OCI-LY7 (cell line): ENCODE measurements around the gene CSNK2A2.

ENCODE experiments used
- CTCF ChIP-seq: fragments of 200-600 bp; sonication (generic); conservative IDR thresholded peaks from 2 replicates; pipeline ENCODE4 v1.5.1; 2014; ENCODE audit warnings: mild to moderate bottlenecking, antibody characterized with exemption, low read length, moderate library complexity, mixed read lengths
- EZH2phosphoT487 ChIP-seq: fragments of 200-600 bp; sonication (generic); IDR thresholded peaks from 2 replicates; pipeline ENCODE4 v1.6.1; 2018; ENCODE audit warnings: low read depth, borderline replicate concordance, mild to moderate bottlenecking, mixed run types, antibody characterized with exemption, low read length, moderate library complexity, mixed read lengths

- TF ChIP-seq CTCF (no peak), EZH2phosphoT487 (no peak)
Measured at GRCh38 chr16:58120234-58120633, 77.7 kb downstream of the CSNK2A2 start.
